Nephron progenitor cell (in vitro differentiated cells): ENCODE data around the gene MIER1.

ENCODE experiments used
- DNase-seq: peaks from one replicate; pipeline ENCODE4 v3.0.0; 2021
- H3K27ac Mint-ChIP-seq: 2 replicates; pipeline ENCODE4 v1.8.0; 2021; ENCODE audit warnings: mild to moderate bottlenecking, moderate library complexity, mixed read lengths
- H3K27me3 Mint-ChIP-seq: 2 replicates; pipeline ENCODE4 v1.8.0; 2021; ENCODE audit warnings: mild to moderate bottlenecking, low read depth, mixed read lengths; ENCODE audit not compliant: poor library complexity
- H3K36me3 Mint-ChIP-seq: 2 replicates; pipeline ENCODE4 v1.8.0; 2021; ENCODE audit warnings: low read depth, mixed read lengths
- H3K4me1 Mint-ChIP-seq: 2 replicates; pipeline ENCODE4 v1.8.0; 2021; ENCODE audit warnings: mixed read lengths
- H3K4me3 Mint-ChIP-seq: 2 replicates; pipeline ENCODE4 v1.8.0; 2021; ENCODE audit warnings: mild to moderate bottlenecking, moderate library complexity, mixed read lengths
- H3K9me3 Mint-ChIP-seq: 2 replicates; pipeline ENCODE4 v1.8.0; 2021; ENCODE audit warnings: mild to moderate bottlenecking, moderate library complexity, mixed read lengths
- TF ChIP-seq, protein P1 (sequence below): fragments of 200-600 bp; sonication (generic); IDR thresholded peaks from 2 replicates; pipeline ENCODE4 v1.5.0; 2021; ENCODE audit warnings: antibody characterized with exemption

MIER1 gene

DNA sequence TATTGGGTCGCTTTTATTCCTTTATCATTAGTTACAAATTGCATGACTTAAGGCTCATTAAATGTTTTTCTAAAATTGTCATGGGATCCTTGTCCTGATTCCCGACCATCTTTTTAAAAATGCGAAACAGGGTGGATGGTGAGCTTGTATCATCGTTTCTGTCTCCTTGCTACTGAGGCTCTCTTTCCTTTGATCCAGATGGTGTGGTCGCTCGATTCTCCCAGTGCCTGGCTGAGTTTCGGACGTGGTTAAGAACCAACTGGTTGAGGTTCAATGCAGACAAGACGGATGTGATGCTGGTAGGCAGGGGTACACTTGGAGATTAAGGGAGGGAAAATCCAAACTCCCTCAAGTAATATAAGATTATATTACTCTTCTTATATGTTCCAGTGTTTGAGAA is 1.2 kb downstream of the MIER1 start:
- Mint-ChIP-seq H3K36me3 (peaks cover 18% of the 10 kb centered on the region), H3K4me1 (peaks cover 50% of the 10 kb centered on the region), H3K27ac (peak overlapping the region; percentile 99), H3K4me3 (peak overlapping the region; percentile 89), H3K27me3 (peaks cover 2% of the 10 kb centered on the region), H3K9me3 (peaks cover 2% of the 10 kb centered on the region)
- DNase-seq, result peak; percentile 32
- TF ChIP-seq, protein P1, sequence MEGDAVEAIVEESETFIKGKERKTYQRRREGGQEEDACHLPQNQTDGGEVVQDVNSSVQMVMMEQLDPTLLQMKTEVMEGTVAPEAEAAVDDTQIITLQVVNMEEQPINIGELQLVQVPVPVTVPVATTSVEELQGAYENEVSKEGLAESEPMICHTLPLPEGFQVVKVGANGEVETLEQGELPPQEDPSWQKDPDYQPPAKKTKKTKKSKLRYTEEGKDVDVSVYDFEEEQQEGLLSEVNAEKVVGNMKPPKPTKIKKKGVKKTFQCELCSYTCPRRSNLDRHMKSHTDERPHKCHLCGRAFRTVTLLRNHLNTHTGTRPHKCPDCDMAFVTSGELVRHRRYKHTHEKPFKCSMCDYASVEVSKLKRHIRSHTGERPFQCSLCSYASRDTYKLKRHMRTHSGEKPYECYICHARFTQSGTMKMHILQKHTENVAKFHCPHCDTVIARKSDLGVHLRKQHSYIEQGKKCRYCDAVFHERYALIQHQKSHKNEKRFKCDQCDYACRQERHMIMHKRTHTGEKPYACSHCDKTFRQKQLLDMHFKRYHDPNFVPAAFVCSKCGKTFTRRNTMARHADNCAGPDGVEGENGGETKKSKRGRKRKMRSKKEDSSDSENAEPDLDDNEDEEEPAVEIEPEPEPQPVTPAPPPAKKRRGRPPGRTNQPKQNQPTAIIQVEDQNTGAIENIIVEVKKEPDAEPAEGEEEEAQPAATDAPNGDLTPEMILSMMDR, result no peak

DNA sequence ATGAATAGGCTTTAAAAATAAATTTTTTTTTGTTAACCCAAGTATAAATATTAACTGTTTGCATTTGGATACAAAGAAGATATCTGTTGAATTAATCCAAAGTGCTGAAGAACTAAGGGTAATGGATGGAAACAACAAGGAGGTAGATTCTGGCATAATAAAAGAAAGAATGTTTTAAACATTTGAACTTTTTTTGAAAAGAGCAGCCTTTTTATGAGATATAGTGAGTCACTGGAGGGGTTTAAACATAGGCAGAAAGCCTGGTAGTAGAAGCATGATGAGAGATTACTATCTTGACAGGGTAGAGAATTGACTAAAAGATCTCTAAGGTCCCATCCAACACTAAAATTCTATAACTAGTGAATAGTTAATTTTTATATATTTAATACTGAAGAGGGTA is 2.7 kb downstream of the MIER1 start:
- peaks cover 60% of the 10 kb centered on the region for H3K4me1 Mint-ChIP-seq
- no peak overlapping the region for H3K4me3 Mint-ChIP-seq
- peaks cover 4% of the 10 kb centered on the region for H3K36me3 Mint-ChIP-seq
- H3K27ac Mint-ChIP-seq, result no peak overlapping the region
- H3K27me3 Mint-ChIP-seq, result peaks cover 4% of the 10 kb centered on the region
- TF ChIP-seq, protein P1, result no peak
- DNase-seq, result no peak
- no peaks in the 10 kb centered on the region for H3K9me3 Mint-ChIP-seq

DNA sequence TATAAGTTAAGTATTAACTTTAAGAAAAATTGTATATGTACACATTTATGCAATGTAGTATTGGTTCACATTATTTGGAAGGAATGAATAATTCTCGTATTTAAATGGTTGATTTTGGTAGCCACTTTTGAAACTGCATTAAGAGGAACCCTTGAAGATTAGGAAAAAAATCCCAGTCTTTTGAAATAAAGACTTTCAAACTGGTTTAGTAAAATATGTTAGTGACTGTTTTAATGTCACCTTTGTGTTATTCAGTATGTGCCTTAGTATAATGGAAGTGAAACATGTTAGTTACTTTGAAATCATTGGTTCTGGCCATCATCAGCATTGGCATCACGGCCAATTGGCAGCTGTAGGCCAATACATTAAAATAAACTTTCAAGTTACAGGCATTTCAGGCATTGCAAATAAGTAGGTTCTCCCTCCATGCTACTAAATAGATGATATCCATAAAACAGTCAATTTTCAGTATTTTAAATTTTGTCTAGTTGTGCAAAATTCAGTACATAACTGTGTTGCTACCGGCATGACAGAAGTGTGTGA is 4.4 kb downstream of the MIER1 start:
- Mint-ChIP-seq H3K27me3 (peaks cover 4% of the 10 kb centered on the region), H3K27ac (no peak overlapping the region), H3K4me3 (peak overlapping the region; percentile 94), H3K4me1 (peaks cover 61% of the 10 kb centered on the region), H3K36me3 (no peaks in the 10 kb centered on the region), H3K9me3 (no peaks in the 10 kb centered on the region)
- TF ChIP-seq, protein P1, result no peak
- no peak for DNase-seq

DNA sequence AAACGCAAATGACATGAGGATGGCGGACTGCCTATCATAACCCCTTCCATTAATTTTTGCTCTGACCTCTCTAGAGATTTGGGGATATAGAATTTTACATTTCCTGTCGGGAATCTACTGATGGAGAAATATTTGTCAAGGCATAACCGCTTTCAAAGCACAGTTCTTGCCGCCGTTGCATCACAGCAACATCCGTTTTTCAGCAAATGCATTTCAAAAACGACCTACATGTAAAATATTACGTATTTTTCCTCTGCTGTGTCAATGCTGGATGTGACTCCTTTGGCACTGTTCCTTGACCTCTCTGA is 4.9 kb downstream of the MIER1 start:
- no peak for DNase-seq
- Mint-ChIP-seq H3K36me3 (no peaks in the 10 kb centered on the region), H3K27ac (no peak overlapping the region), H3K27me3 (peaks cover 4% of the 10 kb centered on the region), H3K4me1 (peaks cover 61% of the 10 kb centered on the region), H3K9me3 (no peaks in the 10 kb centered on the region), H3K4me3 (peak overlapping the region; percentile 94)
- TF ChIP-seq, protein P1, result no peak

DNA sequence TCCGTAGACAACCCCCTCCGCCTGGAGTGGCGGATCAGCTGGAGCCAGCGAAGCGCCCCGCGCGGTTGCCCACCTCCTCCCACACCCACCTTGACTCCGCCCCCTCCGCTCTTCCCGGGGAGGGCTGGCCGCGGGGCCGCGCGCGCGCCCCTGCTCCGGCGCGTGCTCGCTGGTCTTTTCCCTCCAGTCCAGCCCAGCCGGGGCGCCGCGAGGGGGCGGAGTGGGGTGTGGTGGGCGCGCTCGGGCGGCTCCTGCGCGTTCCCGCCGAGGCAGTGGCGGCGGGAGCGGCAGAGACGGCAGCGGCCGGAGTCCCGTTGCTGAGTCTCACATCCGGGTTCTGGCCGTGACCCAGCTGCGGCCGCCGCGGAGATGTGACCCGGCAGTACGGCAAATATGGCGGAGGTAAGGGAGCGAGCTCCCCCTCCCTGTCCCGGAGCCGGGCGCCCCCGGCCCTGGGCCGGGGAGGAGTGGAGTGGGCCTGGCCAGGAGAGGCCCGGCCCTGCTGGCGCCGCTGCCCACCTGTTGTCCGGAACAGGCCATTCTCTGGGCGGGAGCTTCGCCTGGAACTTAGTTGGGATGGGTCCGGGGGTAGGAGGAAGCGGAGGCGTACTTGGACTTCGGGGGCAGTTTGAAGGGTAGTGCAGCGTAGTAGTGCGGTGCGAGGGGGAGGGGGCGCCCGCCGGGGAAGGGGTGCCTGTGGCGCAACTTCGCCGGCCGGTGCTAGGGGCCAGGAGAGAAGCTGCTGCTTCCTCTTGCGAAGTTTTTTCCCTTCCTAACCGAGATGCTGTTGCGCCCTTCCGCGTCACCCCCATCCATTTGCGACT is 5.4 kb downstream of the MIER1 start:
- peaks cover 61% of the 10 kb centered on the region for H3K4me1 Mint-ChIP-seq
- peaks cover 4% of the 10 kb centered on the region for H3K27me3 Mint-ChIP-seq
- no peaks in the 10 kb centered on the region for H3K9me3 Mint-ChIP-seq
- peaks cover 2% of the 10 kb centered on the region for H3K36me3 Mint-ChIP-seq
- TF ChIP-seq, protein P1, result no peak
- peak; percentile 97 for DNase-seq
- H3K4me3 Mint-ChIP-seq, result peak overlapping the region; percentile 94
- peak overlapping the region; percentile 98 for H3K27ac Mint-ChIP-seq

DNA sequence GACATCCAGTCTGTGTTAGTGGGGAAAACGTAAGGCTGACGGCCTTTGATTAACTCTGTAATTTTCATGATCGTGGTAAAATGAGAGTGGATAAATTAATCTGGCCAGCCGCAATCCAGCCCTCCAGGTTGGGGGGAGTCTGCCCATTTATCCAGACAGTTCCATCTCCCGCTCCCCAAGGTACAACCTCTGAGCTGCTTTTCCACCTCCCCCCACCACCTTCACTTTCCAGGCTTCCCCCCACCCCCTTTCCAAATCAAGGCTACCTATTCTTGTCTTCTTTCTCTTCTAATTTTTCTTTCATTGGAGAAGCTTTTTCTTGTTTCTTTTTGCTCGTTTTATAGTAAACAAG is 6.0 kb downstream of the MIER1 start:
- Mint-ChIP-seq H3K4me3 (peak overlapping the region; percentile 94), H3K27me3 (peaks cover 4% of the 10 kb centered on the region), H3K27ac (peak overlapping the region; percentile 98), H3K36me3 (peaks cover 8% of the 10 kb centered on the region), H3K9me3 (no peaks in the 10 kb centered on the region), H3K4me1 (peaks cover 60% of the 10 kb centered on the region)
- DNase-seq, result no peak
- TF ChIP-seq, protein P1, result no peak
